Measurements from ENCODE around the gene MSL2. TPM values are rescaled to one million over a fixed set of nuclear protein-coding genes. Genes with fewer than 3 reads are reported as not detected.

The MSL2 gene
- 5.7 and 9.1 TPM in 2 replicates for polyA plus RNA-seq (2011; rRNA removed)
- 9.8 and 13.5 TPM in 2 replicates for polyA minus RNA-seq (2011; rRNA and poly(A)+ RNA removed)

- no peak for DNase-seq (ENCODE audit: low read depth, low spot score)
- H3K9me3 ChIP-seq (ENCODE audit: control insufficient read depth, insufficient read depth, low read length), result peaks cover 6% of the 10 kb centered on the region
- TF ChIP-seq CTCF (IDR thresholded peaks at IDR 0.05; ENCODE audit: low read depth, low read length), result no peak
- peak within 1 kb of the TSS; percentile 99 for H3K27ac ChIP-seq (ENCODE audit: low read depth, low read length)
- no peaks in the 10 kb centered on the region for H3K27me3 ChIP-seq (ENCODE audit: control insufficient read depth, insufficient read depth, low read length)
- H3K4me3 ChIP-seq (ENCODE audit: low read depth, low read length), result peak within 1 kb of the TSS; percentile 90
- ChIA-PET POLR2A (interaction anchor here (0.5 to 2.1 kb wide), 31 partner anchors 14 to 1670 kb away, joined by 3 to 34 read pairs (median 5); partner anchors contain the start of genes NCK1, PPP2R3A and STAG1), CTCF (interaction anchor here (0.6 to 1.6 kb wide), 3 partner anchors 97 to 556 kb away, joined by 3 to 13 read pairs (median 6); partner anchors contain the start of gene STAG1)
Observed at GRCh38 chr3:136196064-136196400, at the start of gene MSL2. MSL2 (minus strand) TSS chr3:136196335; CDS start chr3:136195113, 1,222 bp downstream.

GRCh38 chr3:136245691-136246090 lies 49.6 kb upstream of the MSL2 start:
- ChIA-PET CTCF (interaction anchor here (1.0 kb wide), 1 partner anchor 507 kb away, joined by 5 read pairs; no protein-coding TSS in a partner anchor), POLR2A (interaction anchor here (1.4 kb wide), 1 partner anchor 50 kb away, joined by 12 read pairs; the partner anchor contains the start of gene MSL2)
- H3K27me3 ChIP-seq (ENCODE audit: control insufficient read depth, insufficient read depth, low read length), result peaks cover 11% of the 10 kb centered on the region
- H3K27ac ChIP-seq (ENCODE audit: low read depth, low read length), result no peak overlapping the region
- no peak overlapping the region for H3K4me3 ChIP-seq (ENCODE audit: low read depth, low read length)
- no peak for TF ChIP-seq CTCF (IDR thresholded peaks at IDR 0.05; ENCODE audit: low read depth, low read length)
- no peaks in the 10 kb centered on the region; the same call in 1 of the 2 replicates for H3K9me3 ChIP-seq (ENCODE audit: control insufficient read depth, insufficient read depth, low read length)
- no peak for DNase-seq (ENCODE audit: low read depth, low spot score)

GRCh38 chr3:136239094-136239493 lies 43.0 kb upstream of the MSL2 start:
- Histone ChIP-seq H3K27me3 (ENCODE audit: control insufficient read depth, insufficient read depth, low read length) (peaks cover 11% of the 10 kb centered on the region), H3K27ac (ENCODE audit: low read depth, low read length) (no peak overlapping the region), H3K9me3 (ENCODE audit: control insufficient read depth, insufficient read depth, low read length) (no peaks in the 10 kb centered on the region), H3K4me3 (ENCODE audit: low read depth, low read length) (no peak overlapping the region)
- CTCF ChIA-PET, result interaction anchor here (1.0 to 1.6 kb wide), 3 partner anchors 12 to 160 kb away, joined by 3 to 5 read pairs (median 4); no protein-coding TSS in a partner anchor
- no peak for DNase-seq (ENCODE audit: low read depth, low spot score)
- POLR2A ChIA-PET, result interaction anchor here (1.4 to 2.7 kb wide), 2 partner anchors 43 to 44 kb away, joined by 3 to 15 read pairs; partner anchors contain the start of gene MSL2
- TF ChIP-seq CTCF (IDR thresholded peaks at IDR 0.05; ENCODE audit: low read depth, low read length), result no peak

- Histone ChIP-seq H3K9me3 (ENCODE audit: control insufficient read depth, insufficient read depth, low read length) (no peaks in the 10 kb centered on the region), H3K4me3 (ENCODE audit: low read depth, low read length) (no peak overlapping the region), H3K27ac (ENCODE audit: low read depth, low read length) (no peak overlapping the region), H3K27me3 (ENCODE audit: control insufficient read depth, insufficient read depth, low read length) (peaks cover 8% of the 10 kb centered on the region)
- CTCF ChIA-PET, result interaction anchor here (0.7 to 1.1 kb wide), 4 partner anchors 13 to 776 kb away, joined by 3 to 5 read pairs (median 4); no protein-coding TSS in a partner anchor
- POLR2A ChIA-PET, result interaction anchor here (1.4 to 2.7 kb wide), 2 partner anchors 42 to 43 kb away, joined by 3 to 15 read pairs; partner anchors contain the start of gene MSL2
- no peak for DNase-seq (ENCODE audit: low read depth, low spot score)
- TF ChIP-seq CTCF (IDR thresholded peaks at IDR 0.05; ENCODE audit: low read depth, low read length), result no peak
Observed at GRCh38 chr3:136237961-136238649, 42.0 kb upstream of the MSL2 start.

GRCh38 chr3:136237103-136237502 lies 41.0 kb upstream of the MSL2 start:
- TF ChIP-seq CTCF (IDR thresholded peaks at IDR 0.05; ENCODE audit: low read depth, low read length), result no peak
- no peak overlapping the region for H3K4me3 ChIP-seq (ENCODE audit: low read depth, low read length)
- H3K9me3 ChIP-seq (ENCODE audit: control insufficient read depth, insufficient read depth, low read length), result no peaks in the 10 kb centered on the region
- ChIA-PET POLR2A (no interaction called here), CTCF (interaction anchor here (0.5 kb wide), 1 partner anchor 26 kb away, joined by 4 read pairs; no protein-coding TSS in a partner anchor)
- peaks cover 6% of the 10 kb centered on the region for H3K27me3 ChIP-seq (ENCODE audit: control insufficient read depth, insufficient read depth, low read length)
- no peak for DNase-seq (ENCODE audit: low read depth, low spot score)
- no peak overlapping the region for H3K27ac ChIP-seq (ENCODE audit: low read depth, low read length)
